Common myeloid progenitor, CD34-positive (primary cell): Measurements from ENCODE around the gene ISG15.

Experiments
- CTCF ChIA-PET: fragments of 350-600 bp; sonication (Branson Sonifier 250); formaldehyde crosslinking; loops from one replicate; lab custom pipeline; 2021; ENCODE audit warnings: antibody characterized with exemption; lab: Charles Lee
- POLR2A ChIA-PET: fragments of 350-600 bp; sonication (Branson Sonifier 250); formaldehyde crosslinking; loops from one replicate; lab custom pipeline; 2021; ENCODE audit warnings: antibody characterized with exemption; lab: Charles Lee
- DNase-seq, 3 donors: peaks; one replicate each; pipeline versions ENCODE4 v3.0.0 to v3.0.0-alpha.2; 2013
- H3K27ac ChIP-seq, 2 experiments: 1 replicate in 1 of 2; 2 replicates in 1 of 2; pipeline ENCODE4 v1.7.0; 2013; ENCODE audit warnings: inconsistent platforms in 2 of 2, low read length in 2 of 2, mild to moderate bottlenecking in 2 of 2, low read depth in 1 of 2, moderate library complexity in 1 of 2; ENCODE audit not compliant: severe bottlenecking in 2 of 2, insufficient read depth in 1 of 2, poor library complexity in 1 of 2
- H3K27me3 ChIP-seq, 5 experiments: replicated peaks in 2 of 5; 1 replicate in 3 of 5; 2 replicates in 2 of 5; pipeline versions ENCODE4 v1.6.1 to v1.7.0; 2013; ENCODE audit warnings: low read length in 4 of 5, mild to moderate bottlenecking in 2 of 5, moderate library complexity in 2 of 5, inconsistent platforms in 1 of 5; ENCODE audit not compliant: insufficient read depth in 5 of 5, control insufficient read depth in 4 of 5
- H3K36me3 ChIP-seq, 4 experiments: 1 replicate in 2 of 4; 2 replicates in 2 of 4; pipeline versions ENCODE4 v1.6.1 to v1.7.0; 2013; ENCODE audit warnings: low read length in 3 of 4, control low read depth in 1 of 4, mild to moderate bottlenecking in 1 of 4; ENCODE audit not compliant: control insufficient read depth in 4 of 4, insufficient read depth in 4 of 4
- H3K4me1 ChIP-seq, 4 experiments: 1 replicate in 3 of 4; 2 replicates in 1 of 4; pipeline versions ENCODE4 v1.6.1 to v1.7.1; 2013; ENCODE audit warnings: low read length in 3 of 4, mild to moderate bottlenecking in 3 of 4, control low read depth in 1 of 4, inconsistent platforms in 1 of 4, moderate library complexity in 1 of 4; ENCODE audit not compliant: control insufficient read depth in 4 of 4, insufficient read depth in 4 of 4; ENCODE audit errors: control extremely low read depth in 1 of 4
- H3K4me3 ChIP-seq, 7 experiments: 1 replicate in 4 of 7; 2 replicates in 3 of 7; pipeline versions ENCODE4 v1.5.1 to v1.7.0; 2013; ENCODE audit warnings: mild to moderate bottlenecking in 7 of 7, low read length in 6 of 7, moderate library complexity in 6 of 7, inconsistent platforms in 2 of 7, low read depth in 2 of 7, control low read depth in 1 of 7; ENCODE audit not compliant: insufficient read depth in 4 of 7, control insufficient read depth in 1 of 7; ENCODE audit errors: extremely low read depth in 1 of 7
- H3K9me3 ChIP-seq, 5 experiments: 1 replicate in 4 of 5; 2 replicates in 1 of 5; pipeline versions ENCODE4 v1.6.1 to v1.7.1; 2013; ENCODE audit warnings: low read length in 4 of 5, mild to moderate bottlenecking in 2 of 5, inconsistent platforms in 1 of 5, low read depth in 1 of 5, moderate library complexity in 1 of 5; ENCODE audit not compliant: control insufficient read depth in 4 of 5, insufficient read depth in 2 of 5; ENCODE audit errors: control extremely low read depth in 1 of 5
- WGBS: methylation state at CpG from one replicate; pipeline ENCODE4 v1.1.5; 2013; ENCODE audit not compliant: insufficient coverage; 5-methylcytosine and 5-hydroxymethylcytosine counted together

Gene ISG15

DNA sequence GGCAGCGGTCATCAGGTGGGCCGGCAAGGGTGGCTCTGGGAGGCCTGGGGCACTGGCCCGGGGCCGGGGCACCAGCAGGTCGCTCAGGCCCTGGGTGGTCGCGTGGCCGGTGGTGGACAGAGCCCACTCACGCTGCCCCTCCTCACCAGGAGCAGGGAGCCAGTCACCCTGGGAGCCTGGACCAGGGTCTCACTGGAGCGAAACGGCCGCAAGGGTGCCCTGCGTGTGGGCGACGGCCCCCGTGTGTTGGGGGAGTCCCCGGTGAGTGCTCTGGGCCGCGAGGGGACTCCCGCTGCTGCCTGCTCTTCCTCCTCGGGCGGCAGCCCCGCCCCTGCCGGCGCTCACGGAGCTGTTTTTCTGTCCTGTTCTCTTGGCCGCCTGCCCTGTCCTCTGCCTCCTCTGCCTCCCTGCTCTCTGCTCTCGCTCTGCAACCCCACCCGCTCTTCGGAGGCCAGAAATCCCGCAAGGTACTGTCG is 37.3 kb downstream of the ISG15 start:
- POLR2A ChIA-PET = no interaction called here
- WGBS = 97% methylated on average over 31 of the region's 32 CpGs
- H3K27ac ChIP-seq = no peak overlapping the region
- H3K4me3 ChIP-seq = no peak overlapping the region
- no peaks in the 10 kb centered on the region for H3K4me1 ChIP-seq
- H3K9me3 ChIP-seq = no peaks in the 10 kb centered on the region
- CTCF ChIA-PET = no interaction called here
- no peaks in the 10 kb centered on the region for H3K27me3 ChIP-seq
- H3K36me3 ChIP-seq = no peaks in the 10 kb centered on the region
- DNase-seq = no peak

DNA sequence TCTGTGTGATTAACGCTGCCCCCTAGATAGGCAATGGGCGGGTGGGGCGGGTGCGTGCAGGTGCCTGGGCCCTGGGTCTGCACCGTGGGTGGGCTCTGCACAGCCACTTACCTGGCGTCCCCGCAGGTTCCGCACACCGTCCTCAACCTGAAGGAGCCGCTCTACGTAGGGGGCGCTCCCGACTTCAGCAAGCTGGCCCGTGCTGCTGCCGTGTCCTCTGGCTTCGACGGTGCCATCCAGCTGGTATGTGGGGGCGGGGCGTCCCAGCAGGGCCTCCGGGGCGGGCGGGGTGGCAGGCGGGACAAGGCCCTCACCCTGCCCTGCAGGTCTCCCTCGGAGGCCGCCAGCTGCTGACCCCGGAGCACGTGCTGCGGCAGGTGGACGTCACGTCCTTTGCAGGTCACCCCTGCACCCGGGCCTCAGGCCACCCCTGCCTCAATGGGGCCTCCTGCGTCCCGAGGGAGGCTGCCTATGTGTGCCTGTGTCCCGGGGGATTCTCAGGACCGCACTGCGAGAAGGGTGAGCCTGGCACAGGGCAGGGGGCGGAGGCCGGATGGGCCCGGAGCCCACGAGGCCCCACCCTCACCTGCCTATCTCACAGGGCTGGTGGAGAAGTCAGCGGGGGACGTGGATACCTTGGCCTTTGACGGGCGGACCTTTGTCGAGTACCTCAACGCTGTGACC is 38.0 kb downstream of the ISG15 start:
- CTCF ChIA-PET = no interaction called here
- no peaks in the 10 kb centered on the region for H3K4me1 ChIP-seq
- H3K36me3 ChIP-seq = no peaks in the 10 kb centered on the region
- POLR2A ChIA-PET = no interaction called here
- DNase-seq = no peak
- no peaks in the 10 kb centered on the region for H3K9me3 ChIP-seq
- no peak overlapping the region for H3K4me3 ChIP-seq
- H3K27me3 ChIP-seq = peaks cover 0 to under 1% (median 0%) of the 10 kb centered on the region in 5 experiments
- H3K27ac ChIP-seq = no peak overlapping the region
- WGBS = 94% methylated on average over 40 of the region's 46 CpGs

DNA sequence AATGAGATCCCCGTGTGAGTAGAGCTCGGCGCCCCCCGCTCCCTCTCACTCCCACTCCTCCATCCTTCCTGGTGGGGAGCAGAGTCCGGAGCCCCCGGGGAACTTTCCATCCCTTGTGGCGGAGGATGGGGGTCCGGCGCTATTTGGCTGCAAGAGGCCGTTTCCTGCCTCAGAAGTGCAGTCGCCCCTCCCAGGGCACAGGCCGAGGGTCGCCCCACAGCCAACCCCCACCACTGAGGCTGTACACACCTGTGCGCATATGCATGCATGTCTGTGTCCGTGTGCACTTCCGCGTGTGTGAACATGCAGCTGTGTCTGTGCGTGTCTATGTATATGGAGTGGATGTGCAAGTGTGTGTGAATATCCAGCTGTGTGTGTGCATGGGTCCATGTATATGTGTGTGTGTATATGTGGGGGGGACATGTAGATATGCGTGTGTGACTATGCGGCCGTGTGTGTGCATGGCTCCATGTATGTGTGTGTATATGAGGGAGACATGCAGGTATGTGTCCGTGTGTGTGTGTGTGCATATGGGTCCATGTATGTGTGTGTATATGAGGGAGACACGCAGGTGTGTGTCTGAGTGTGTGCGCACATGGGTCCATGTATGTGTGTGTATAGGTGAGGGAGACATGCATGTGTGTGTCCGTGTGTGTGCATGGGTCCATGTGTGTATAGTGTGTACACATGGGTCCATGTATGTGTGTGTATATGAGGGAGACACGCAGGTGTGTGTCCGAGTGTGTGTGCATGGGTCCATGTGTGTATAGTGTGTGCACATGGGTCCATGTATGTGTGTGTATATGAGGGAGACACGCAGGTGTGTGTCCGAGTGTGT is 38.9 kb downstream of the ISG15 start:
- DNase-seq = no peak
- 96% methylated on average over 22 of the region's 29 CpGs for WGBS
- H3K36me3 ChIP-seq = no peaks in the 10 kb centered on the region
- H3K4me3 ChIP-seq = no peak overlapping the region
- H3K4me1 ChIP-seq = no peaks in the 10 kb centered on the region
- H3K27me3 ChIP-seq = peaks cover 0 to 8% (median 4%) of the 10 kb centered on the region in 5 experiments
- ChIA-PET CTCF (no interaction called here), POLR2A (no interaction called here)
- no peaks in the 10 kb centered on the region for H3K9me3 ChIP-seq
- no peak overlapping the region for H3K27ac ChIP-seq

DNA sequence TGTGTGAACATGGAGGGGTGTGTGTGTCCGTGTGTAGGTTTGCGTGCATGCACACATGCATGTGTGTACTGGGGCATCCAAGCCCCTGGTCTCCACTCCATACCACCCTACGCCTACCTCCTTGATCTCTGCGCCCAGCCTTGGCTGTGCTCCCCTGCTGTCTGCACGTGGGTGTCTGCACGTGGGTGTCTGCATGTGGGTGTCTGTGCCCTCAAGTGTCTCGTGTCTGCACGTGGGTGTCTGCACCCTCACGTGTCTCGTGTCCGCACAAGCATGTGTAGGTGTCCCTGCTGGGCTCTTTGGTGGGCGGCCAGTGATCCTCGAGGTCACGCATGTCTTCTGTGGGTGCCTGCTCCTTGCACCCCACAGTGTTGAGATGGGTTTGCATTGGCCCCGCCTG is 39.7 kb downstream of the ISG15 start:
- Histone ChIP-seq H3K9me3 (no peaks in the 10 kb centered on the region), H3K4me1 (no peaks in the 10 kb centered on the region), H3K27me3 (peaks cover 0 to 15% (median 6%) of the 10 kb centered on the region in 5 experiments), H3K27ac (no peak overlapping the region), H3K4me3 (no peak overlapping the region), H3K36me3 (no peaks in the 10 kb centered on the region)
- no peak for DNase-seq
- WGBS = 97% methylated on average over 15 of the region's 15 CpGs
- POLR2A ChIA-PET = no interaction called here
- CTCF ChIA-PET = no interaction called here

DNA sequence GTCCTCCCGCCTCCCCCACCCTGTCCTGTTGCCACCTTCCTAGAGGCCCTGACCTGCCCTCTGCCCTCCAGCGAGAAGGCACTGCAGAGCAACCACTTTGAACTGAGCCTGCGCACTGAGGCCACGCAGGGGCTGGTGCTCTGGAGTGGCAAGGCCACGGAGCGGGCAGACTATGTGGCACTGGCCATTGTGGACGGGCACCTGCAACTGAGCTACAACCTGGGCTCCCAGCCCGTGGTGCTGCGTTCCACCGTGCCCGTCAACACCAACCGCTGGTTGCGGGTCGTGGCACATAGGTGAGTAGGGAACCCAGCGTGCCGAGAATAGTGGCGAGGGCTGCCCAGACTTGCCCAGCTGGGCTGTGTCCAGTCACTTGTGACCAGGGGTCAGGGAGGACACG is 40.4 kb downstream of the ISG15 start:
- Histone ChIP-seq H3K4me3 (no peak overlapping the region), H3K4me1 (peaks cover 0 to 4% (median 2%) of the 10 kb centered on the region in 4 experiments), H3K27ac (no peak overlapping the region), H3K27me3 (peaks cover 0 to 22% (median 7%) of the 10 kb centered on the region in 5 experiments), H3K36me3 (no peaks in the 10 kb centered on the region), H3K9me3 (no peaks in the 10 kb centered on the region)
- ChIA-PET POLR2A (no interaction called here), CTCF (interaction anchor here (1.3 kb wide), 1 partner anchor 15 kb away, joined by 4 read pairs; no protein-coding TSS in a partner anchor)
- no peak for DNase-seq
- 98% methylated on average over 18 of the region's 18 CpGs for WGBS

DNA sequence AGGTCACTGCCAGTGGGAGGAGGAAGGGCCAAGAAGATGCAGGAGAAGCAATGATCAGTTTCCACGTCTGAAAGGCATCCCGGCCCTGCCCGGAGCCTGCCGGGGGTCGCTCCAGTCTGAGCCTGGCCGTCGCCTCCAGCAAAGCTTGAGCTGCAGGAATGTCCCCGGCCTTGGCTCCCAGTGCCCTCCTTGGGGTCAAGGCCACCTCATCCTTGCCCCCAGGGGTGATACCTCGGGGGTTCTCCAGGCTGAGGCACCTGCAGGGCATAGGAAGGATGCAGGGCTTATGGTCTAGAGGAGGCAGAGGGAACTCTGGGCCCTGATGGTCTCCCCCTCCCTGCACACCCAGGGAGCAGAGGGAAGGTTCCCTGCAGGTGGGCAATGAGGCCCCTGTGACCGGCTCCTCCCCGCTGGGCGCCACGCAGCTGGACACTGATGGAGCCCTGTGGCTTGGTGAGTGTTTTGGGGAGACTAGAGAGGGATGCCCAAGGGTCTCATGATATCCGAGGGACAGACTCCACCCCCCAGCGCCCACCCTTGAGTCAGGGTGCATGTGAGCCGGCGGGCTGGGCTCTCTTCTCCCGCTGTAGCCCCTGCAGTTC is 40.9 kb downstream of the ISG15 start:
- POLR2A ChIA-PET = no interaction called here
- Histone ChIP-seq H3K36me3 (no peaks in the 10 kb centered on the region), H3K27me3 (peaks cover 0 to 27% (median 9%) of the 10 kb centered on the region in 5 experiments), H3K9me3 (no peaks in the 10 kb centered on the region), H3K27ac (no peak overlapping the region), H3K4me3 (no peak overlapping the region), H3K4me1 (peaks cover 0 to 8% (median 7%) of the 10 kb centered on the region in 4 experiments)
- 96% methylated on average over 18 of the region's 18 CpGs for WGBS
- DNase-seq = no peak
- CTCF ChIA-PET = interaction anchor here (1.3 to 1.4 kb wide), 2 partner anchors 9 to 15 kb away, joined by 3 to 4 read pairs; no protein-coding TSS in a partner anchor
